Right renal cortex interstitium (tissue), 3 donors: Measurements from ENCODE around the gene GALNT2. TPM values are rescaled to one million over a fixed set of nuclear protein-coding genes. Genes with fewer than 3 reads are reported as not detected.
A peak's percentile ranks its signal among the peaks of the same experiment; 100 is the strongest.

Experiments
- DNase-seq, 3 donors: peaks; one replicate each; pipeline ENCODE4 v3.0.0-alpha.2; 2013; ENCODE audit warnings: low read depth in 3 of 3, low spot score in 2 of 3
- polyA plus RNA-seq, 3 donors: library from polyadenylated mRNA; unstranded; fragments of 120-200 nt; gene quantifications; one replicate each; pipeline ENCODE4 v1.2.1, GENCODE V29; 2013; ENCODE audit not compliant: insufficient read length in 3 of 3

The GALNT2 gene
- polyA plus RNA-seq, 3 donors, result 51.5 to 57.6 (median 55.4) TPM

- DNase-seq, result no peak
Measured at GRCh38 chr1:230303822-230304221, 236.8 kb downstream of the GALNT2 start.

- DNase-seq, result no peak
Measured at GRCh38 chr1:230306169-230306568, 239.1 kb downstream of the GALNT2 start.

GRCh38 chr1:230307213-230307612, 240.2 kb downstream of the GALNT2 start:
- DNase-seq, result no peak

GRCh38 chr1:230308039-230308438, 241.0 kb downstream of the GALNT2 start:
- no peak for DNase-seq

GRCh38 chr1:230308821-230309220, 241.8 kb downstream of the GALNT2 start:
- DNase-seq, result no peak

GRCh38 chr1:230309646-230310177, 242.7 kb downstream of the GALNT2 start:
- no peak for DNase-seq

GRCh38 chr1:230310381-230311163, 243.5 kb downstream of the GALNT2 start:
- peak; percentile 37 to 63 (median 56) for DNase-seq

GRCh38 chr1:230312676-230313075, 245.6 kb downstream of the GALNT2 start:
- DNase-seq, result no peak

GRCh38 chr1:230313453-230314141, 246.6 kb downstream of the GALNT2 start:
- no peak for DNase-seq

GRCh38 chr1:230314142-230314470, 247.1 kb downstream of the GALNT2 start:
- DNase-seq, result no peak

GRCh38 chr1:230315099-230315498, 248.1 kb downstream of the GALNT2 start:
- DNase-seq, result no peak

GRCh38 chr1:230316864-230317745, 250.1 kb downstream of the GALNT2 start:
- no peak for DNase-seq

GRCh38 chr1:230317823-230318819, 251.1 kb downstream of the GALNT2 start:
- DNase-seq, result no peak

GRCh38 chr1:230319014-230319747, 252.1 kb downstream of the GALNT2 start:
- DNase-seq, result no peak

GRCh38 chr1:230320804-230321203, 253.8 kb downstream of the GALNT2 start:
- no peak for DNase-seq

GRCh38 chr1:230321341-230321740, 254.3 kb downstream of the GALNT2 start:
- DNase-seq, result no peak

- no peak for DNase-seq
Measured at GRCh38 chr1:230321741-230322420, 254.8 kb downstream of the GALNT2 start.

GRCh38 chr1:230322421-230322756, 255.4 kb downstream of the GALNT2 start:
- DNase-seq, result no peak
